ENCODE results near the gene KLHDC7B.

DNA sequence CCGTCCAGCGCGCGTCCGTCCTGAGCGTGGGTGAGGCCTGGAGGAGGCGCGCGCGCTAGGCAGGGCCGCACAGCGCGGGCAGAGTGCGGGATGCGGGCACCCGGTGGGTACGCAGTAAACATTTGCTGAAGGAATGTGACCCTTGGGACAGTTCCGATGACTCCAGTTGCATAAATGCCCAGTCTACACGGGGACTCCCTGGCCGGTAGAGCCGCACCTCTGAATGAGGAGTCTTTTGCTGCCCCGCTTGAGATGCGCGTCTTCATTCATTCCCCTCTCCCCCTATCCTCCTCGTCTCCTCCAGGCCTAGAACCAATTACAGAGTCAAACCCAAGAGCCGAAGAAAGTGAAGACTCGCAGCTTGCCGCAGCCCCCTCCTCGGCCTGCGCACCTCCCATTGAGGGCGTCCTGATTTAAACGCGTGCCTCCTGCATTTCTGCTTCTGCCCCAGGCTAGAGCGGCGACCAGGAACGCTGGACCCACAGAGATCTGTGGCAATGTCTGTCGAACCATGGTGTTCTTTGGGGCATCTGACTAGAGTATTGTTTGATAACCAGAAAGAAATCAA lies 37.7 kb downstream of the KLHDC7B start:
- TF ChIP-seq CTCF (IDR thresholded peaks at IDR 0.05; ENCODE audit: low read depth, low read length) (no peak), EZH2phosphoT487 (IDR thresholded peaks at IDR 0.05; ENCODE audit: low read depth) (no peak)

Measured in OCI-LY3 (cell line).